Loucy (cell line): ENCODE measurements around the gene DAPK1.

Source experiments
- H2AFZ ChIP-seq: fragments of 200-600 bp; sonication (generic); 2 replicates; pipeline ENCODE4 v1.6.0; 2016; ENCODE audit warnings: antibody characterized with exemption, mild to moderate bottlenecking, low read length, moderate library complexity
- H3F3A ChIP-seq: fragments of 200-600 bp; 2 replicates; pipeline ENCODE4 v1.6.0; 2016; ENCODE audit warnings: antibody characterized with exemption, low read depth, mild to moderate bottlenecking
- H3K27me3 ChIP-seq: fragments of 200-600 bp; sonication (generic); 2 replicates; pipeline ENCODE4 v1.6.1; 2014; ENCODE audit warnings: low read length, mild to moderate bottlenecking; ENCODE audit not compliant: insufficient read depth, poor library complexity, severe bottlenecking
- H3K36me3 ChIP-seq: fragments of 200-600 bp; sonication (generic); 2 replicates; pipeline ENCODE4 v1.6.1; 2016; ENCODE audit warnings: low read length; ENCODE audit not compliant: insufficient read depth
- H3K4me1 ChIP-seq: fragments of 200-600 bp; sonication (generic); 2 replicates; pipeline ENCODE4 v1.5.1; 2014; ENCODE audit warnings: low read length, mild to moderate bottlenecking; ENCODE audit not compliant: insufficient read depth, poor library complexity, severe bottlenecking
- H3K4me2 ChIP-seq: fragments of 200-600 bp; sonication (generic); 2 replicates; pipeline ENCODE4 v1.6.0; 2014; ENCODE audit warnings: antibody characterized with exemption, low read length, low read depth, mild to moderate bottlenecking; ENCODE audit not compliant: poor library complexity, severe bottlenecking
- H3K4me3 ChIP-seq: fragments of 200-600 bp; sonication (generic); 2 replicates; pipeline ENCODE4 v1.5.1; 2014; ENCODE audit warnings: low read length, mild to moderate bottlenecking, mixed read lengths; ENCODE audit not compliant: poor library complexity, severe bottlenecking
- H3K79me2 ChIP-seq: fragments of 200-600 bp; sonication (generic); 2 replicates; pipeline ENCODE4 v1.6.1; 2014; ENCODE audit warnings: low read length; ENCODE audit not compliant: insufficient read depth
- H3K9ac ChIP-seq: fragments of 200-600 bp; sonication (generic); 2 replicates; pipeline ENCODE4 v1.6.0; 2014; ENCODE audit warnings: mild to moderate bottlenecking, low read depth, low read length, moderate library complexity; ENCODE audit not compliant: poor library complexity, severe bottlenecking
- H3K9me2 ChIP-seq: fragments of 200-600 bp; sonication (generic); replicated peaks from 2 replicates; pipeline ENCODE4 v1.6.1; 2016; ENCODE audit warnings: low read depth, low read length, mixed read lengths
- H3K9me3 ChIP-seq: fragments of 200-600 bp; sonication (generic); 2 replicates; pipeline ENCODE4 v1.6.1; 2014; ENCODE audit warnings: mild to moderate bottlenecking, antibody characterized with exemption, low read length, low read depth; ENCODE audit not compliant: insufficient read depth
- H4K20me1 ChIP-seq: fragments of 200-600 bp; sonication (generic); 2 replicates; pipeline ENCODE4 v1.6.0; 2014; ENCODE audit warnings: antibody characterized with exemption, low read length, mild to moderate bottlenecking; ENCODE audit not compliant: insufficient read depth, poor library complexity, severe bottlenecking
- EZH2phosphoT487 ChIP-seq: fragments of 200-600 bp; IDR thresholded peaks from 2 replicates; pipeline ENCODE4 v1.6.1; 2018; ENCODE audit warnings: antibody characterized with exemption, mild to moderate bottlenecking, moderate library complexity, borderline replicate concordance
- TF ChIP-seq, protein P1 (sequence below): fragments of 200-600 bp; sonication (generic); conservative IDR thresholded peaks from 2 replicates; pipeline ENCODE4 v1.5.1; 2014; ENCODE audit warnings: mild to moderate bottlenecking, antibody characterized with exemption, low read length

DAPK1 gene

DNA sequence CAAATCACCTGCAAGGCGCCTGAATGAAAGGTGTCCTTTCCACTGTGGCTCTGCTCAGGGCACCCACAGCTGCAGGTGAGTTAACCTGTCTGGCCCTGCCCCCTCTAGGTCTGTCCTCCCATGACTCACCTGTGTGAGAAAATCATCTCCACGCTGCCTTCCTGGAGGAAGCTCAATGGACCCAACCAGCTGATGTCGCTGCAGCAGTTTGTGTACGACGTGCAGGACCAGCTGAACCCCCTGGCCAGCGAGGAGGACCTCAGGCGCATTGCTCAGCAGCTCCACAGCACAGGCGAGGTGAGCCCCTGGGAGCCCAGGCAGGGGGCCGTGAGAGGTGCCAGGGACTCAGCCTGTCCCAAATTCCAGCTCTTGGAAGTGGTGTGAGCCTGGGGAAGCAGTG, 205.3 kb downstream of the DAPK1 start:
- H3K4me3 ChIP-seq, result no peak overlapping the region
- TF ChIP-seq, protein P1, sequence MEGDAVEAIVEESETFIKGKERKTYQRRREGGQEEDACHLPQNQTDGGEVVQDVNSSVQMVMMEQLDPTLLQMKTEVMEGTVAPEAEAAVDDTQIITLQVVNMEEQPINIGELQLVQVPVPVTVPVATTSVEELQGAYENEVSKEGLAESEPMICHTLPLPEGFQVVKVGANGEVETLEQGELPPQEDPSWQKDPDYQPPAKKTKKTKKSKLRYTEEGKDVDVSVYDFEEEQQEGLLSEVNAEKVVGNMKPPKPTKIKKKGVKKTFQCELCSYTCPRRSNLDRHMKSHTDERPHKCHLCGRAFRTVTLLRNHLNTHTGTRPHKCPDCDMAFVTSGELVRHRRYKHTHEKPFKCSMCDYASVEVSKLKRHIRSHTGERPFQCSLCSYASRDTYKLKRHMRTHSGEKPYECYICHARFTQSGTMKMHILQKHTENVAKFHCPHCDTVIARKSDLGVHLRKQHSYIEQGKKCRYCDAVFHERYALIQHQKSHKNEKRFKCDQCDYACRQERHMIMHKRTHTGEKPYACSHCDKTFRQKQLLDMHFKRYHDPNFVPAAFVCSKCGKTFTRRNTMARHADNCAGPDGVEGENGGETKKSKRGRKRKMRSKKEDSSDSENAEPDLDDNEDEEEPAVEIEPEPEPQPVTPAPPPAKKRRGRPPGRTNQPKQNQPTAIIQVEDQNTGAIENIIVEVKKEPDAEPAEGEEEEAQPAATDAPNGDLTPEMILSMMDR, result no peak
- no peak for TF ChIP-seq EZH2phosphoT487
- no peaks in the 10 kb centered on the region for H3K79me2 ChIP-seq
- H3K27me3 ChIP-seq, result no peaks in the 10 kb centered on the region
- H3K9me3 ChIP-seq, result no peaks in the 10 kb centered on the region
- H3F3A ChIP-seq, result no peaks in the 10 kb centered on the region
- peaks cover 7% of the 10 kb centered on the region; the same call in 1 of the 2 replicates for H3K36me3 ChIP-seq
- no peak overlapping the region for H3K4me2 ChIP-seq
- H3K4me1 ChIP-seq, result no peaks in the 10 kb centered on the region
- H2AFZ ChIP-seq, result no peak overlapping the region
- no peaks in the 10 kb centered on the region for H3K9me2 ChIP-seq
- H3K9ac ChIP-seq, result no peak overlapping the region
- H4K20me1 ChIP-seq, result no peaks in the 10 kb centered on the region

DNA sequence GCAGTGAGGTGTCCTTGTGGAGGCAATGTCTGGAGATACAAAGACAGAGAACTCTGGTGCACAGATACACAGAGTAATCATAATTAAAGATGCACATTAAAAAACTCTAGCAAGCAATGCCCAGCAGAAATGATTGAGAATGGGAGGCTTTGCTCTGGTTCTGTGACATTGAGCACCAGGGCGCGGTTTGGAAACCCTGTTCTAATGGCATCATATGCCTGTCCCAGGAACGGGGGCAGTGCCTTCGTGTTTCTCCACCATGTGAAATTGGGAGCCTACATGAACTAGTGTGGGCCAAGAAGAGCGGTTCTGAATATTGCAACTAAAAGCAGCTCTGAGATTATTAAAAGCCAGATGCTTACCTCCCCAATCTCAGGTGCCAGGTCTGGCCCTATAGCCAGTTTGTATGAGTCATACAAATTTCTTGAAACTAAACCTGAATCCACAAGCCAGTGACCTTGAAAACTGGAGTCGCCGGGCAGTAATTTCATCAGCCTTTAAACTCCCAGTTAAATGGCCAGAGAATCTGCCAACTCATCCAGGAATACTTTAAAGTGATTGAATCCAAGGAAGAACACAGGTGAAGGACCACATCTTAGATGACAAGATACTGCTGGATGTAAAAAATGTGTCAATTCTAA, 206.1 kb downstream of the DAPK1 start:
- no peaks in the 10 kb centered on the region for H3K9me3 ChIP-seq
- no peak overlapping the region for H3K4me2 ChIP-seq

DNA sequence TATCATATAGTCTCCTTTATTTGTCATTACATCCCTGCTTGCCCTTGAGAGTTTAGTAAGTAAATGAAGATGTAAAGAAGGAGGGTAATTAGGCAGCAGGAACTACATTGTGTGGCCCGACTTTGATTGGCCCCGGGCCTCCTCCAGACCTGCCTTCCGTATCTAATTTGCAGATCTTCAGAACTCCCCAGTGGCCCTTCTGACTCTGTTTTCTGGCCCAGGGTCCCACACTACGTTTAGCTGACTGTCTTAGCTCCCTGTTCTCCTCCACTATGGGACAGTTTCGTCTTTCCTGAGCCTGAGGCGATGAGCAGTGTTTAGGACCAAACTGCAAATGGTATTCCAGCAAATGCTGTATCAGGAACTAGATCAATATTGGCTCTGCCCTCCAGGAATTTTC, 206.7 kb downstream of the DAPK1 start:
- no peaks in the 10 kb centered on the region for H3K4me1 ChIP-seq
- peaks cover 5% of the 10 kb centered on the region; the same call in 1 of the 2 replicates for H3K36me3 ChIP-seq
- H2AFZ ChIP-seq, result no peak overlapping the region

More for the DNA sequence above, 206.1 kb downstream of the DAPK1 start:
- no peaks in the 10 kb centered on the region for H3K27me3 ChIP-seq
- no peaks in the 10 kb centered on the region for H3K79me2 ChIP-seq
- H3K9ac ChIP-seq, result no peak overlapping the region
- no peaks in the 10 kb centered on the region for H4K20me1 ChIP-seq
- TF ChIP-seq EZH2phosphoT487, result no peak
- TF ChIP-seq, protein P1, result no peak
- H3K4me3 ChIP-seq, result no peak overlapping the region
- peaks cover 7% of the 10 kb centered on the region; the same call in 1 of the 2 replicates for H3K36me3 ChIP-seq
- no peaks in the 10 kb centered on the region for H3K9me2 ChIP-seq
- H3K4me1 ChIP-seq, result no peaks in the 10 kb centered on the region
- H3F3A ChIP-seq, result no peaks in the 10 kb centered on the region
- H2AFZ ChIP-seq, result no peak overlapping the region

More for the DNA sequence above, 206.7 kb downstream of the DAPK1 start:
- TF ChIP-seq, protein P1, result no peak
- no peak for TF ChIP-seq EZH2phosphoT487
- no peak overlapping the region for H3K4me2 ChIP-seq
- H3K9me2 ChIP-seq, result no peaks in the 10 kb centered on the region
- H3K4me3 ChIP-seq, result no peak overlapping the region
- no peaks in the 10 kb centered on the region for H3K27me3 ChIP-seq
- no peak overlapping the region for H3K9ac ChIP-seq
- H3K79me2 ChIP-seq, result no peaks in the 10 kb centered on the region
- no peaks in the 10 kb centered on the region for H3K9me3 ChIP-seq
- H4K20me1 ChIP-seq, result no peaks in the 10 kb centered on the region
- no peaks in the 10 kb centered on the region for H3F3A ChIP-seq
